GM18498 (cell line): Measurements from ENCODE around the gene SSX2IP.
A peak's percentile ranks its signal among the peaks of the same experiment; 100 is the strongest.

Source experiments
- ATAC-seq: cut with Tn5 transposase; IDR thresholded peaks from one replicate; pipeline ENCODE4 v1.9.1; 2021; ENCODE audit warnings: mild to moderate bottlenecking, moderate library complexity; ENCODE audit not compliant: unreplicated experiment

SSX2IP gene

DNA sequence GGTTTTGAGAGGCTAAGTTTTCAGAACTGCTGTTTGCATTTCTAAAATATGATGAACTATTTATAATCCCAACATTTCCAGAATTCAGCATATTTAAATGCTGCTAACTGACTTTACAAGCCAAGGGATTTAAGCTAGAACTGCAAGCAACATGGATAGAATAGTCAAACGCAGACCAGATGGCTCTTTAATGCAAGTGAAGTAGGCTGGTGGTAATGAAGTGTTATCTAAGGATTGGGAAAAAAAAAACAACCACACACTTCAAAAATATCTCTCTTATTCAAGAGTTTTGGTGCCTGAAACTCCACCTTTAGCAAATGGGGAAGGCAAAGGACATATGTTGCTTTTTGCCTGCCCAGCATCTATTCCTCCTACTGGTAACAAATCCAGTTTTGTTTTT, 20.9 kb upstream of the SSX2IP start:
- no peak for ATAC-seq

GRCh38 chr1:84709131-84709530, 18.9 kb upstream of the SSX2IP start:
- ATAC-seq = no peak

GRCh38 chr1:84708031-84708430, 17.8 kb upstream of the SSX2IP start:
- no peak for ATAC-seq

- no peak for ATAC-seq
Observed at GRCh38 chr1:84705513-84705912, 15.3 kb upstream of the SSX2IP start.

- ATAC-seq = no peak
Observed at GRCh38 chr1:84704872-84705417, 14.7 kb upstream of the SSX2IP start.

DNA sequence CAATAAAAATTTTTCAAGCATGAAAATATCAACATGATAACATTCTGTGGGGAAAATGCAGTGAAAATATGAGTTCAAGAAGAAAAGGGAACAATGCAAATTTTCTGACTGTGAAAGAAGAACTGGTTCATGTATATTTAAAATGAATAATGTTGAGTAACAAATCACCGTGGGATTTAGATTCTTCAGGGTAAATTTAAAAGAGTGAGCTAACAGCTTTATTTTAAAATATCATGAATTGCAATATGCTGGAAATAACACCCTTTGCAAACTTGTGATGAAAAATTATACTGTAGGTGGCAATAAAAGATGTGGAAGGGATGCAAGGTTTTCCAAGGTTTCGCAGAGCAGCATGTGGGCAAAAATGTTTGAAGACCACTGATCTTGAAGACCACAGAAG, 13.2 kb upstream of the SSX2IP start:
- ATAC-seq = no peak

DNA sequence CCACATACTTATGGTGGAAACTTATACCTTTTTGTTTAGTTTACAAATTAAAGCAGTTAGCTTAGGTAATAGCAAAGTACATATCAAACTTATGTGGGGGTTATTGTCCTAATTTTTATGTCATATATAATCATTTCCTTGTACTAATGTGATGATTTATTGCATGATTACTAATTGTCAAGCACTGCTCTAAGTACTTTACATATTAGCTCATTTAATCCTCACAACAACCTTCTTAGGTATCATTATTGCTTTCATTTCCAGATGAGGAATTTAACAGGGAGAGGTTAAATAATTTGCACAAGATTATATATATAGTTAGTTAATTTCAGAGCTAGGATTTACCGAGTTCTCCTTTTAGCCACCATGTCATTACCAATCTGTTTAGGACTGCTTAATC, 11.9 kb upstream of the SSX2IP start:
- no peak for ATAC-seq

GRCh38 chr1:84701376-84701775, 11.1 kb upstream of the SSX2IP start:
- ATAC-seq = no peak

- ATAC-seq = peak; percentile 85
Observed at GRCh38 chr1:84700070-84700469, 9.8 kb upstream of the SSX2IP start.

GRCh38 chr1:84698151-84699110, 8.2 kb upstream of the SSX2IP start:
- no peak for ATAC-seq

- no peak for ATAC-seq
Observed at GRCh38 chr1:84693785-84694184, 3.5 kb upstream of the SSX2IP start.

DNA sequence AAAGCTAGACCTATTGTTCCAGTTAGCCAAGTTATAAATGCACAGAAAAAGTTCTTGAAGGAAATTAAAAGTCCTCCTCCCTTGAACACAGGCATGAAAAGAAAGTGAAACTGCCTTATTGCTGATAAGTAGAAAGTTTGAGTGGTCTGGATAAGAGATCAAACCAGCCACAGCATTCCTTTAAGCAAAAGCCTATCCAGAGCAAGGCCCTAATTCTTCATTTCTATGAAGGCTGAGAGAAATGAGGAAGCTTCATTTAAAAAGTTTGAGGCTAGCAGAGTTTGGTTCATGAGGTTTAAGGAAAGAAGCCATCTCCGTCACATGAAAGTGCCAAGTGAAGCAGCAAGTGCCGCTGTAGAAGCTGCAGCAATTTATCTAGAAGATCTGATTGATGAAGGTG, 2.7 kb upstream of the SSX2IP start:
- ATAC-seq = no peak

GRCh38 chr1:84692391-84692790, 2.1 kb upstream of the SSX2IP start:
- no peak for ATAC-seq

GRCh38 chr1:84691122-84691783, 992 bp upstream of the SSX2IP start:
- ATAC-seq = no peak

DNA sequence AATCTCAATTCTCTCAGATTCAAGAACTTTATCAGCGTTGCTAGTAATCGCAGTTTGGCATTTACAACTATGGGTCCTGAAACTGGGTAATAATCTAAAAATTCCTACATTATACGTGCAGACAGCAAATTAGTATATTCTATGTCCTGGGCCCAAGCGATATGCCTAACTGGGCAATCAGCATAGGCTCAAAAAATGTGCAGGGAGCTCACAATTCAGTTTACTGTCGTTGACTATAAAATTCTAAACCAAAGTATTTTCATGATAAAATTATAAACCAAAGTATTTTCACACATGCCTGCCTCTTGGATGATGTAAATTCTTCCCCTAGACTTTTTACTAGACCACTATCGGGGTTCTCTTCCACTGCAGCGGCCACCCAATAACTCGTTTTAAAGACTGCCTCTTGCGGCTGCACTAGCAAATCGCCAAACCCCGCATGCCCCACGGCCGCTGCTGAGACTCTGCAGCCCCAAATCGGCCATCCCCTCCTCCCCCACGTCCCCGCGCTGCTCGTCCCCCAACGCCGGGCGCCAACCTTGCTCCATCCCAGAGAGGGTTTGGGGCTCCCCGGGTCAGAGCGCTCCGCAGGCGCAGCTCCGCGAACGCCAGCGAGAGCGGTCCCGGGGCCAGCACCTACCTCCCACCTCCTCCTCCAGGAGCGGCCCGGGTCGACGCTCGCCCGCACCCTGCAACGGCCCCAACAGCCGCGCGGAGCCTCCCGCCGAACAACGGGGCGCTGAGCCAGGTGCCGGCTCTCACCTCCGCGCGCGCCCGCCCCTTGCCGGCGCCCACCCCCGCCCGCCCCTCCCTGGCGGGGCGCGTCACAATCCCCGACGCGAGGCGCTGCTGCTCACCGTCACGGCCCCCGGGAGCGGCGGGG, 506 bp downstream of the SSX2IP start:
- no peak for ATAC-seq

GRCh38 chr1:84688463-84689061, 1.7 kb downstream of the SSX2IP start:
- no peak for ATAC-seq

GRCh38 chr1:84687714-84688462, 2.4 kb downstream of the SSX2IP start:
- ATAC-seq = no peak

DNA sequence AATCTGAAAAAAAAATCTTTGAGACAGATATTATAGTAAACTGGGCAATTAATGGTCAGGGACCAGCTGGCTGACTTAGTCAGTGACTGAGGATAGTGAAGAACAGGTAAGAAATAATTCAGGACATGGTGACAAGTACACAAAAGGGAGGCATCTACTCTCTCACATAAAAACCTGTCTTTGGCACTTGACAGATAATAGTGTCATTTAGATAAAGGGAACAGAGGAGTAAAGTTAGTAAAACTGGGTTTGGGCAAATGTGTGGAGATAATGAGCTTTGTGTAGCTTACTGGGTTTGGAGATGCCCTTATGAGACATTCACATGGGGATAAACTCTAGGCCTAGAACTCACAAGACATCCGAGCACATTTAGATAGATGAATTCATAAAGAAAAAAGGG, 4.0 kb downstream of the SSX2IP start:
- no peak for ATAC-seq

DNA sequence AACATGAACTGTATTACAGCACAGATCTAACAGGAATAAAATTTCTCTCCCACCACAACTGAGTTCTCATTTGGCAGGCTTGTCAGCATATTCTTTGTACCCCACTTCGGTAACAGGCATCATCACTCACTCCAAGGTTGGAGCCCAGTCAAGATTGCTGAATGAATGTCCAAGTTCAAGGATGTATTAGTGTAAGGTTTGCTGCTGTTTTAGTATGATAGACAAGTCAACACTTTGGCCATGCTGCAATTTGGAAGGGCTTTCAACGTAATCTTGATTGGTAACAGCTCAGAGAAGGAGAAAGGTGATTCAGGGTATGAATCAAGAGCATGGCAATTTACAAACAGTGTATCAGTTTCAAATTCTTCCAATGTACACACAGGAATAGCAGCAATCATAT, 6.8 kb downstream of the SSX2IP start:
- ATAC-seq = no peak

GRCh38 chr1:84682047-84682446, 8.2 kb downstream of the SSX2IP start:
- no peak for ATAC-seq
